AG09319 (cell line): ENCODE data around the gene OR2G3.

ENCODE experiments used
- DNase-seq: peaks from one replicate; pipeline ENCODE4 v3.0.0-alpha.2; 2010; ENCODE audit warnings: low read depth; ENCODE audit errors: extremely low read depth
- CTCF ChIP-seq: IDR thresholded peaks from 2 replicates; pipeline ENCODE4 v1.5.1; 2011; ENCODE audit warnings: low read depth, mild to moderate bottlenecking, inconsistent platforms, low read length, moderate library complexity

OR2G3 gene

GRCh38 chr1:247578946-247579460 is 26.4 kb upstream of the OR2G3 start:
- no peak for DNase-seq
- TF ChIP-seq CTCF: no peak

- no peak for DNase-seq
- TF ChIP-seq CTCF: no peak
Observed at GRCh38 chr1:247588060-247588459, 17.3 kb upstream of the OR2G3 start, which contains the start of gene OR2G2. Gene OR2G2 (plus strand): TSS chr1:247588360. CDS start chr1:247588360, 0 bp downstream.

- no peak for DNase-seq
- TF ChIP-seq CTCF: no peak
Observed at GRCh38 chr1:247613405-247613804, 8.0 kb downstream of the OR2G3 start.

GRCh38 chr1:247614625-247615024 is 9.2 kb downstream of the OR2G3 start:
- no peak for TF ChIP-seq CTCF
- no peak for DNase-seq

- TF ChIP-seq CTCF: no peak
- DNase-seq: no peak
Observed at GRCh38 chr1:247627951-247628350, 22.6 kb downstream of the OR2G3 start.

- no peak for TF ChIP-seq CTCF
- DNase-seq: no peak
Observed at GRCh38 chr1:247638011-247638410, 32.6 kb downstream of the OR2G3 start.

- no peak for TF ChIP-seq CTCF
- no peak for DNase-seq
Observed at GRCh38 chr1:247638781-247639180, 33.4 kb downstream of the OR2G3 start.
